ENCODE results near the gene HEATR9. TPM values are rescaled to one million over a fixed set of nuclear protein-coding genes. Genes with fewer than 3 reads are reported as not detected.

HEATR9 gene
- total and polyA plus RNA-seq, 2 donors from 2014 or later = 0.16 TPM; not detected in 1

GRCh38 chr17:35842239-35842638 is 26.5 kb downstream of the HEATR9 start:
- no peak for DNase-seq
- Histone ChIP-seq H3K27me3 (ENCODE audit: control insufficient read depth, insufficient read depth, low read length) (no peaks in the 10 kb centered on the region), H3K27ac (ENCODE audit: low read depth in 2 of 2, low read length in 2 of 2) (no peak overlapping the region), H3K9me3 (ENCODE audit: control insufficient read depth in 2 of 3, insufficient read depth in 1 of 3, low read length in 3 of 3) (no peaks in the 10 kb centered on the region), H3K36me3 (ENCODE audit: control insufficient read depth in 2 of 3, insufficient read depth in 3 of 3, low read length in 3 of 3) (peaks cover 20 to 59% (median 40%) of the 10 kb centered on the region in 3 donors), H3K4me1 (ENCODE audit: control insufficient read depth in 2 of 3, insufficient read depth in 2 of 3, low read depth in 1 of 3, low read length in 3 of 3) (no peaks in the 10 kb centered on the region), H3K4me3 (ENCODE audit: low read length in 3 of 3) (no peak overlapping the region), H3K9ac (ENCODE audit: low read length in 3 of 3) (no peak overlapping the region)
- intact Hi-C loops (cut with DNase I) = no loop called here
- TF ChIP-seq CTCF (IDR thresholded peaks at IDR 0.05; ENCODE audit: borderline replicate concordance, extremely low read depth, insufficient read depth) = no peak
- no peak for FAIRE-seq

GRCh38 chr17:35841505-35841904 is 27.2 kb downstream of the HEATR9 start:
- intact Hi-C loops (cut with DNase I) = no loop called here
- no peak for FAIRE-seq

GRCh38 chr17:35841101-35841500 is 27.6 kb downstream of the HEATR9 start:
- Histone ChIP-seq H3K27ac (ENCODE audit: low read depth in 2 of 2, low read length in 2 of 2) (no peak overlapping the region), H3K27me3 (ENCODE audit: control insufficient read depth, insufficient read depth, low read length) (no peaks in the 10 kb centered on the region), H3K9me3 (ENCODE audit: control insufficient read depth in 2 of 3, insufficient read depth in 1 of 3, low read length in 3 of 3) (no peaks in the 10 kb centered on the region), H3K4me1 (ENCODE audit: control insufficient read depth in 2 of 3, insufficient read depth in 2 of 3, low read depth in 1 of 3, low read length in 3 of 3) (no peaks in the 10 kb centered on the region), H3K9ac (ENCODE audit: low read length in 3 of 3) (no peak overlapping the region), H3K4me3 (ENCODE audit: low read length in 3 of 3) (no peak overlapping the region), H3K36me3 (ENCODE audit: control insufficient read depth in 2 of 3, insufficient read depth in 3 of 3, low read length in 3 of 3) (peaks cover 24 to 63% (median 42%) of the 10 kb centered on the region in 3 donors)
- no peak for FAIRE-seq
- no peak for DNase-seq
- no peak for TF ChIP-seq CTCF (IDR thresholded peaks at IDR 0.05; ENCODE audit: borderline replicate concordance, extremely low read depth, insufficient read depth)
- intact Hi-C loops (cut with DNase I) = no loop called here

More at GRCh38 chr17:35841505-35841904, 27.2 kb downstream of the HEATR9 start:
- H3K9me3 ChIP-seq (ENCODE audit: control insufficient read depth in 2 of 3, insufficient read depth in 1 of 3, low read length in 3 of 3) = no peaks in the 10 kb centered on the region
- H3K36me3 ChIP-seq (ENCODE audit: control insufficient read depth in 2 of 3, insufficient read depth in 3 of 3, low read length in 3 of 3) = peaks cover 21 to 65% (median 41%) of the 10 kb centered on the region in 3 donors
- no peak for DNase-seq
- H3K4me1 ChIP-seq (ENCODE audit: control insufficient read depth in 2 of 3, insufficient read depth in 2 of 3, low read depth in 1 of 3, low read length in 3 of 3) = no peaks in the 10 kb centered on the region
- H3K27me3 ChIP-seq (ENCODE audit: control insufficient read depth, insufficient read depth, low read length) = no peaks in the 10 kb centered on the region
- no peak overlapping the region for H3K9ac ChIP-seq (ENCODE audit: low read length in 3 of 3)
- H3K4me3 ChIP-seq (ENCODE audit: low read length in 3 of 3) = no peak overlapping the region
- no peak for TF ChIP-seq CTCF (IDR thresholded peaks at IDR 0.05; ENCODE audit: borderline replicate concordance, extremely low read depth, insufficient read depth)
- no peak overlapping the region for H3K27ac ChIP-seq (ENCODE audit: low read depth in 2 of 2, low read length in 2 of 2)

- Histone ChIP-seq H3K4me1 (ENCODE audit: control insufficient read depth in 2 of 3, insufficient read depth in 2 of 3, low read depth in 1 of 3, low read length in 3 of 3) (no peaks in the 10 kb centered on the region), H3K27me3 (ENCODE audit: control insufficient read depth, insufficient read depth, low read length) (no peaks in the 10 kb centered on the region), H3K9ac (ENCODE audit: low read length in 3 of 3) (no peak overlapping the region), H3K4me3 (ENCODE audit: low read length in 3 of 3) (no peak overlapping the region), H3K36me3 (ENCODE audit: control insufficient read depth in 2 of 3, insufficient read depth in 3 of 3, low read length in 3 of 3) (peaks cover 16 to 40% (median 22%) of the 10 kb centered on the region in 3 donors), H3K9me3 (ENCODE audit: control insufficient read depth in 2 of 3, insufficient read depth in 1 of 3, low read length in 3 of 3) (no peaks in the 10 kb centered on the region), H3K27ac (ENCODE audit: low read depth in 2 of 2, low read length in 2 of 2) (no peak overlapping the region)
- FAIRE-seq = no peak
- no peak for DNase-seq
- TF ChIP-seq CTCF (IDR thresholded peaks at IDR 0.05; ENCODE audit: borderline replicate concordance, extremely low read depth, insufficient read depth) = no peak
- intact Hi-C loops (cut with DNase I) = no loop called here
These were observed 43.5 kb downstream of the HEATR9 start for GRCh38 chr17:35825206-35825605.
